ENCODE results near the gene CLEC14A. TPM values are rescaled to one million over a fixed set of nuclear protein-coding genes. Genes with fewer than 3 reads are reported as not detected.

CLEC14A gene
- total RNA-seq, 2 donors from 2014 or later: not detected

GRCh38 chr14:38255408-38255672 is 553 bp downstream of the CLEC14A start:
- DNase-seq (ENCODE audit: low spot score in 2 of 2) (peak in 1 of 2 donors; percentile 8), ATAC-seq (peak; percentile 9 to 73)
- Mint-ChIP-seq H3K9me3 (no peaks in the 10 kb centered on the region), H3K27ac (no peak overlapping the region), H3K36me3 (peaks cover 0 to 4% of the 10 kb centered on the region in 2 donors)

- DNase-seq (ENCODE audit: low spot score in 2 of 2) (peak in 1 of 2 donors; percentile 10), ATAC-seq (no peak)
- Mint-ChIP-seq H3K27ac (no peak overlapping the region), H3K9me3 (no peaks in the 10 kb centered on the region), H3K36me3 (peaks cover 0 to 4% of the 10 kb centered on the region in 2 donors)
Measured at GRCh38 chr14:38254571-38255407, 1.1 kb downstream of the CLEC14A start.

- H3K27ac Mint-ChIP-seq: no peak overlapping the region
- DNase-seq (ENCODE audit: low spot score in 2 of 2) (no peak), ATAC-seq (no peak)
- H3K9me3 Mint-ChIP-seq: no peaks in the 10 kb centered on the region
- H3K36me3 Mint-ChIP-seq: peaks cover 0 to 4% of the 10 kb centered on the region in 2 donors
Measured at GRCh38 chr14:38253676-38254075, 2.2 kb downstream of the CLEC14A start.

- ATAC-seq (no peak), DNase-seq (ENCODE audit: low spot score in 2 of 2) (no peak)
- H3K36me3 Mint-ChIP-seq: peaks cover 0 to 4% of the 10 kb centered on the region in 2 donors
- H3K27ac Mint-ChIP-seq: no peak overlapping the region
- H3K9me3 Mint-ChIP-seq: no peaks in the 10 kb centered on the region
Measured at GRCh38 chr14:38252066-38252710, 3.7 kb downstream of the CLEC14A start.

- H3K9me3 Mint-ChIP-seq: no peaks in the 10 kb centered on the region
- H3K36me3 Mint-ChIP-seq: peaks cover 0 to 4% of the 10 kb centered on the region in 2 donors
- DNase-seq (ENCODE audit: low spot score in 2 of 2) (no peak), ATAC-seq (no peak)
- no peak overlapping the region for H3K27ac Mint-ChIP-seq
Measured at GRCh38 chr14:38250331-38250730, 5.6 kb downstream of the CLEC14A start.

- H3K9me3 Mint-ChIP-seq: no peaks in the 10 kb centered on the region
- no peak for DNase-seq (ENCODE audit: low spot score in 2 of 2)
- ATAC-seq: no peak
- no peak overlapping the region for H3K27ac Mint-ChIP-seq
- no peaks in the 10 kb centered on the region for H3K36me3 Mint-ChIP-seq
Measured at GRCh38 chr14:38248321-38249028, 7.4 kb downstream of the CLEC14A start.

GRCh38 chr14:38243696-38244240 is 12.1 kb downstream of the CLEC14A start:
- DNase-seq (ENCODE audit: low spot score in 2 of 2) (no peak), ATAC-seq (no peak)
- H3K36me3 Mint-ChIP-seq: no peaks in the 10 kb centered on the region
- H3K27ac Mint-ChIP-seq: no peak overlapping the region
- H3K9me3 Mint-ChIP-seq: no peaks in the 10 kb centered on the region

- H3K9me3 Mint-ChIP-seq: no peaks in the 10 kb centered on the region
- no peak overlapping the region for H3K27ac Mint-ChIP-seq
- DNase-seq (ENCODE audit: low spot score in 2 of 2) (no peak), ATAC-seq (no peak)
- no peaks in the 10 kb centered on the region for H3K36me3 Mint-ChIP-seq
Measured at GRCh38 chr14:38238878-38239277, 17.0 kb downstream of the CLEC14A start.

GRCh38 chr14:38238332-38238731 is 17.6 kb downstream of the CLEC14A start:
- Mint-ChIP-seq H3K36me3 (no peaks in the 10 kb centered on the region), H3K27ac (no peak overlapping the region), H3K9me3 (no peaks in the 10 kb centered on the region)
- DNase-seq (ENCODE audit: low spot score in 2 of 2) (no peak), ATAC-seq (no peak)

GRCh38 chr14:38233218-38233617 is 22.7 kb downstream of the CLEC14A start:
- H3K9me3 Mint-ChIP-seq: no peaks in the 10 kb centered on the region
- H3K36me3 Mint-ChIP-seq: no peaks in the 10 kb centered on the region
- no peak overlapping the region for H3K27ac Mint-ChIP-seq
- ATAC-seq: no peak
- no peak for DNase-seq (ENCODE audit: low spot score in 2 of 2)

- no peak for ATAC-seq
- H3K9me3 Mint-ChIP-seq: no peaks in the 10 kb centered on the region
- peaks cover 0 to 5% of the 10 kb centered on the region in 2 donors for H3K36me3 Mint-ChIP-seq
- no peak for DNase-seq (ENCODE audit: low spot score in 2 of 2)
- no peak overlapping the region for H3K27ac Mint-ChIP-seq
Measured at GRCh38 chr14:38226366-38226765, 29.5 kb downstream of the CLEC14A start.

GRCh38 chr14:38225946-38226345 is 29.9 kb downstream of the CLEC14A start:
- peaks cover 0 to 5% of the 10 kb centered on the region in 2 donors for H3K36me3 Mint-ChIP-seq
- no peaks in the 10 kb centered on the region for H3K9me3 Mint-ChIP-seq
- ATAC-seq: no peak
- H3K27ac Mint-ChIP-seq: no peak overlapping the region
- no peak for DNase-seq (ENCODE audit: low spot score in 2 of 2)

- Mint-ChIP-seq H3K27ac (no peak overlapping the region), H3K36me3 (peaks cover 0 to 5% of the 10 kb centered on the region in 2 donors)
- DNase-seq (ENCODE audit: low spot score in 2 of 2): no peak
Measured at GRCh38 chr14:38224338-38224737, 31.6 kb downstream of the CLEC14A start.

GRCh38 chr14:38221077-38221476 is 34.8 kb downstream of the CLEC14A start:
- ATAC-seq (no peak), DNase-seq (ENCODE audit: low spot score in 2 of 2) (no peak)
- Mint-ChIP-seq H3K36me3 (peaks cover 0 to 5% of the 10 kb centered on the region in 2 donors), H3K27ac (no peak overlapping the region), H3K9me3 (no peaks in the 10 kb centered on the region)

More at GRCh38 chr14:38224338-38224737, 31.6 kb downstream of the CLEC14A start:
- no peaks in the 10 kb centered on the region for H3K9me3 Mint-ChIP-seq
- no peak for ATAC-seq

GRCh38 chr14:38217553-38217952 is 38.3 kb downstream of the CLEC14A start:
- no peak for ATAC-seq
- DNase-seq (ENCODE audit: low spot score in 2 of 2): no peak
- Mint-ChIP-seq H3K36me3 (no peaks in the 10 kb centered on the region), H3K9me3 (no peaks in the 10 kb centered on the region), H3K27ac (no peak overlapping the region)

GRCh38 chr14:38213001-38213400 is 42.9 kb downstream of the CLEC14A start:
- H3K36me3 Mint-ChIP-seq: peaks cover 0 to 16% of the 10 kb centered on the region in 2 donors
- DNase-seq (ENCODE audit: low spot score in 2 of 2): no peak
- H3K27ac Mint-ChIP-seq: no peak overlapping the region
- no peaks in the 10 kb centered on the region for H3K9me3 Mint-ChIP-seq
- ATAC-seq: no peak

GRCh38 chr14:38212111-38212510 is 43.8 kb downstream of the CLEC14A start:
- no peaks in the 10 kb centered on the region for H3K9me3 Mint-ChIP-seq

More at GRCh38 chr14:38212111-38212510, 43.8 kb downstream of the CLEC14A start:
- Mint-ChIP-seq H3K36me3 (peaks cover 0 to 16% of the 10 kb centered on the region in 2 donors), H3K27ac (no peak overlapping the region)
- DNase-seq (ENCODE audit: low spot score in 2 of 2): no peak
- no peak for ATAC-seq
